DMS153 (cell line): Measurements from ENCODE around the gene FBXL15.

Experiments used
- DNase-seq: peaks from one replicate; lab custom pipeline; 2025; lab: John Stamatoyannopoulos, UW

Gene FBXL15

GRCh38 chr10:102398172-102399020, 22.2 kb upstream of the FBXL15 start:
- no peak for DNase-seq

GRCh38 chr10:102399217-102400021, 21.2 kb upstream of the FBXL15 start:
- peak; percentile 67 for DNase-seq

- DNase-seq, result no peak
Observed at GRCh38 chr10:102400076-102400475, 20.6 kb upstream of the FBXL15 start.

DNA sequence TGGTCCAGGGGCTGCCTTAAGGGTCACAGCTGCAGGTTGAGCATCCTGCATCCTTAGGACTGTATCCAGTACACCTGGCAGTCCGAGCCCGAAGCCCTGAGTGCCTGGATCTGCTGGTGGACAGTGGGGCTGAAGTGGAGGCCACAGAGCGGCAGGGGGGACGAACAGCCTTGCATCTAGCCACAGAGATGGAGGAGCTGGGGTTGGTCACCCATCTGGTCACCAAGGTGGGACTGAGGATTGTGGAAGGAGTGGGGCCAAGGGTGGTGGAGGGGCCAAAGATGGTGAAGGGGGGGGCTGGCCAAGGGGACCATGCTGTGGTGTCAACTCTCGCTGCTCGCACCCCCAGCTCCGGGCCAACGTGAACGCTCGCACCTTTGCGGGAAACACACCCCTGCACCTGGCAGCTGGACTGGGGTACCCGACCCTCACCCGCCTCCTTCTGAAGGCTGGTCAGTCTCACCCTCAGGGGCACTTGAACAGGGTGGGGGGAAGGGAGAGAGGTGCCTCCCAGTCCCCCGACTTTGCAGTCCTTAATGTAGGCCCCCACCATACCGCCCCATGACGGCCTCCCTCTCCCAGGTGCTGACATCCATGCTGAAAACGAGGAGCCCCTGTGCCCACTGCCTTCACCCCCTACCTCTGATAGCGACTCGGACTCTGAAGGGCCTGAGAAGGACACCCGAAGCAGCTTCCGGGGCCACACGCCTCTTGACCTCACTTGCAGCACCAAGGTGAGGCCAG, 19.9 kb upstream of the FBXL15 start:
- DNase-seq, result no peak

DNA sequence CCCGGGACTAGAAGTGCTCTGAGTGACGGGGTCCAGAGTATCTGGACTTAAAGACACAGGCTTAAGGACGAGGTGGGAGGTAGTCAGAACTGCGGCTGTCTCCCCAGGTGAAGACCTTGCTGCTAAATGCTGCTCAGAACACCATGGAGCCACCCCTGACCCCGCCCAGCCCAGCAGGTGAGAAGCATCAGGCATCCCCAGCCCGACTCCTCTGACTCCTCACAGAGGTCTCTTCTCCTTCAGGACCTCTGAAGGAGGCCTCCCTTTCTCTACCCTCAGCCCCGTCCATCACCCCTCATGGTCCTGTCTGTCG, 19.3 kb upstream of the FBXL15 start:
- DNase-seq, result no peak

- no peak for DNase-seq
Observed at GRCh38 chr10:102401735-102402511, 18.7 kb upstream of the FBXL15 start.

- DNase-seq, result no peak
Observed at GRCh38 chr10:102402512-102402896, 18.1 kb upstream of the FBXL15 start.

DNA sequence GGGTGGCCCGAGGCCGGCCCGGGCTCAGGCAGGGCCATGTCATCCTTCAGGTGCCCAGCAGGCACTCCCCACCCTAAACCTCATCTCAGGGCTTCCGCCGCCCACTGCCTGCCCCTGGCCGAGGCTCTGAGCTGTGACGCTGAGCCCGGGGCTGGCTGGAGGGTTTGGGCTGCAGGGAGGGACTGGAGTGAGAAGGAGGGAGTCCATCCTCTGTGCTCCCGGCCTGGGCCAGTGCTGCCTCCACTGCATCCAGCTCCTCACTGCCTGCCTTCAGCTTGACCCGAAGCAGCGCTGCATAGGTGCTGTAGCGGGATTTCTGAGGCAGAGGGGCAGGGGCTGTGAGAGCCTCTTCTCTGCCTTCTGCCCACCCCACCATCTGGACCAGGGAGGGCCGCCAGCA, 17.5 kb upstream of the FBXL15 start:
- DNase-seq, result no peak

GRCh38 chr10:102404361-102405107, 16.1 kb upstream of the FBXL15 start:
- DNase-seq, result no peak

DNA sequence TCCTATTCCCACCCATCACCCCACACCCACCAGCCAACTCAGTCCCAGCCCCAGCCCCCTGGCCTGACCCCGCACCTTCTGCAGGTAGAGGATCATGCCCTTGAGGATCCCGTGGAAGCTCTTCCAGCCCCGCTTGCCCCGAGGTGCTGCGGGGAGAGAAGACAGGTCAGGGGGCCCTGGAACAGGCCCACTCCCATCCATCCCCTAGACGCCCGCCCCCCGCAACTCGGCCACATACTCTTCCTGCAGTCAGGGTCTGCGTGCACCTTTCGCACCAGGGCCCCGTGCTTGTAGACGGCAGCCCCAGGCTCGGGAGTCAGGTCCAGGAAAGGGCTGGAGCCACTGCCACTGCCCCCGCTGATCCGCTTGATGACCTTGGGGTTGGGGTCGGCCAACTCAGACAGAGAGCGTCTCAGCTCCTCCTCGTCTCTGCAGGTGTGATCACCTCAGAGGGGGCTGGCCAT, 15.5 kb upstream of the FBXL15 start:
- no peak for DNase-seq

- no peak for DNase-seq
Observed at GRCh38 chr10:102405632-102406031, 15.0 kb upstream of the FBXL15 start.

DNA sequence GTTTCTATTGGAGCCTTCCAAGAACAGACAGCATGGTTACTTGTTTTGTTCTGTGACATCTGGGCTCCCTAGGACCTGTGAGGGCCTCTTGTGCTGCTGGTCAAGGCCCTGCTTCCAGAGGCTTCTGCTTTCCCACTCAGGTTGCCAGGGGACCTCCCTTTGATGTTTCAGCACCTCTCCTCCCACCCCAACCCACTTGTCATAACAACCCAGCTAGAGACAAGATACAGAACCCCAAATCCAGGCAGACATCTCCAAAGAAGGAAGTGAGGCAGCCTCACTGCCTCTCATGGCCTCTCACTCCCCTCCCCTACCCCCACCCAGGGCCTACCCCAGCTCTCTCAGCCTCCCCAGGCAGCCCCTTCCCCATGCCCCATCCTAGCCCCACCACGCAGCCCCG, 13.8 kb upstream of the FBXL15 start:
- DNase-seq, result no peak

DNA sequence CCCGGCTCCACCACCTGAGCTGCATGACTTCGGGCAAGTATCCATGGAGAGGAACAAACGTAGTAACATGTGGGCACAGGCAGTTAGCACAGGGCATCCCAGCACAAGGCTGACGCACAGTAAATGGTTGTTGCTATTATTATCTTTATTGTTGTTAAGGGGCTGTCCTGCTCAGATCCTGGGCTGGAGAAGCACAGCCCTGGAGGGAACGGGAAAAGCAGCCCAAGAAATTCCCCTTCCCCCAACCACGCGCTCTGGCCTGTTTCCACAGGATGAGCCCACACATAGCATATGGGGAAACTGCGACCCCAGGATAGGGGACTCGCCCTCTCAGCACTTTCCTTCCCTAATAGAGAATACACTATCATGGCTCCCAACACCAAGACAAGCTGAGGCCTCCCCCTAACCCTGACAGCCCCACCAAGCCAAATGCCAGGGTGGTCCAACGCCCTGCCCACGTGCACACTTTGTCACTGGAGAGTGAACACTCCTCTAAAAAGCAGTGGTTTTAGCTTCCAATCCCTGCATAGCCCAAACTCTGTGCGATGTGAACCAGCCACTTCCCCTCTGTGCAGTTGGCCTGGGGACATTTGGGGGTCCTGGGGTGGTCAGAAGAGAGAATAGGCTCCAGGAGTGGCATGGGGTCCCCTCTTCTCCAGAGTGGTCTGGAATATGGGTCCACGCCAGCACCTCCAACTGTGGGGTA, 13.1 kb upstream of the FBXL15 start:
- DNase-seq, result no peak

- no peak for DNase-seq
Observed at GRCh38 chr10:102408131-102408727, 12.4 kb upstream of the FBXL15 start.

- DNase-seq, result no peak
Observed at GRCh38 chr10:102408728-102409603, 11.7 kb upstream of the FBXL15 start.

DNA sequence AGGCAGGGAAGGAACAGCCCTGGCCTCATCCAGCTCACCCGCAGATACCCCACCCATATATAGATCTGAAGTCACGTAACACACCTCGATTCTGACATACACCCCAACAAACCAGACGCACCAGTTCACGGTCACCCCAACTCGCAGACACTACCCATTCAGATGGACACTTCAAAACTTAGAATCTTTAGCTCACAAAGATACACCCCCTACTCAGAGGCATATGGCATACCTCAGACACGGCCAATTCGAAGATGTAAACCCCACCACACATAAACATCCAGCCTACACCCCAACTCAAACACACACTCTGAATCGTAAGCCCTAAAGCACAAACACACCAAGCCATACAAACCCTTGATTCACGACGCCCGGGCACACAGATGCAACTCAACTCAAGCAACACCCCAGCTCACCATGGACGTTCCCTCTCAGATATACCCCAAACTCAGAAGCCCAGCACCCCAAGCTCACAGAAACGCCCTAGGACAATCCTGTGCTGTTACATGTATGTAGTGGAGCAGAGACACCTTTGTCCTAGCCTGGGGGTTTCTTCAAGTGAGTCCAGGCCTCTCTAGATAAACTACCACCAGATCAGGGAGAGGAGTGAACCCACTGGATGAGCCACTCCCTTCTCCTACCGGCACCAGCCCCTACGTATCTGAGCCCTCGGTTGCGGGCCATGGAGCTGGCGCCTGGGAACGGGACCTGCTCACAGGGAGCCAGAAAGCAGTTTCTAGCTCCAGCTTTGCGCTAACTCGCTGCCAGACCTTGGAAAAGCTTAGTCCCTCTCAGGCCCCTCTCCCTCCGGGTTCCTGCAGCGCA, 10.8 kb upstream of the FBXL15 start:
- DNase-seq, result no peak

GRCh38 chr10:102410429-102411073, 10.1 kb upstream of the FBXL15 start:
- no peak for DNase-seq
